HUES6 (cell line): Measurements from ENCODE around the gene CXCR6.

Experiments
- H3K27ac ChIP-seq: 2 replicates; pipeline ENCODE4 v1.7.0; 2013; ENCODE audit warnings: low read depth, mild to moderate bottlenecking, low read length, inconsistent platforms
- H3K27me3 ChIP-seq: 2 replicates; pipeline ENCODE4 v1.6.1; 2013; ENCODE audit warnings: low read length; ENCODE audit not compliant: control insufficient read depth, insufficient read depth
- H3K36me3 ChIP-seq: 2 replicates; pipeline ENCODE4 v1.6.1; 2013; ENCODE audit warnings: low read length; ENCODE audit not compliant: control insufficient read depth, insufficient read depth
- H3K4me1 ChIP-seq: 2 replicates; pipeline ENCODE4 v1.6.1; 2013; ENCODE audit warnings: low read length; ENCODE audit not compliant: control insufficient read depth, insufficient read depth
- H3K4me3 ChIP-seq: 2 replicates; pipeline ENCODE4 v1.5.1; 2013; ENCODE audit warnings: low read depth, low read length
- H3K9ac ChIP-seq: one replicate; pipeline ENCODE4 v1.6.1; 2013; ENCODE audit warnings: mild to moderate bottlenecking, low read length
- H3K9me3 ChIP-seq: 2 replicates; pipeline ENCODE4 v1.6.1; 2013; ENCODE audit warnings: low read depth, low read length; ENCODE audit not compliant: control insufficient read depth, insufficient read depth

Gene CXCR6

GRCh38 chr3:45960289-45960688 is 17.0 kb downstream of the CXCR6 start:
- peaks cover 95% of the 10 kb centered on the region for H3K36me3 ChIP-seq

GRCh38 chr3:45962033-45962432 is 18.8 kb downstream of the CXCR6 start:
- H3K27me3 ChIP-seq: no peaks in the 10 kb centered on the region
- H3K36me3 ChIP-seq: peaks cover 99% of the 10 kb centered on the region
- H3K9me3 ChIP-seq: no peaks in the 10 kb centered on the region
- H3K9ac ChIP-seq: no peak overlapping the region
- H3K27ac ChIP-seq: no peak overlapping the region
- H3K4me1 ChIP-seq: no peaks in the 10 kb centered on the region
- no peak overlapping the region for H3K4me3 ChIP-seq

More at GRCh38 chr3:45960289-45960688, 17.0 kb downstream of the CXCR6 start:
- Histone ChIP-seq H3K27me3 (no peaks in the 10 kb centered on the region), H3K9ac (no peak overlapping the region), H3K9me3 (no peaks in the 10 kb centered on the region), H3K4me3 (no peak overlapping the region), H3K27ac (no peak overlapping the region), H3K4me1 (no peaks in the 10 kb centered on the region)

- H3K27ac ChIP-seq: no peak overlapping the region
- no peaks in the 10 kb centered on the region for H3K27me3 ChIP-seq
- peaks cover 99% of the 10 kb centered on the region for H3K36me3 ChIP-seq
- H3K9me3 ChIP-seq: no peaks in the 10 kb centered on the region
- no peaks in the 10 kb centered on the region for H3K4me1 ChIP-seq
- no peak overlapping the region for H3K4me3 ChIP-seq
- no peak overlapping the region for H3K9ac ChIP-seq
These were observed 20.9 kb downstream of the CXCR6 start for GRCh38 chr3:45964139-45964538.

- H3K27me3 ChIP-seq: no peaks in the 10 kb centered on the region
- H3K27ac ChIP-seq: no peak overlapping the region
- no peaks in the 10 kb centered on the region for H3K9me3 ChIP-seq
- peaks cover 99% of the 10 kb centered on the region for H3K36me3 ChIP-seq
- no peak overlapping the region for H3K4me3 ChIP-seq
- no peaks in the 10 kb centered on the region for H3K4me1 ChIP-seq
- no peak overlapping the region for H3K9ac ChIP-seq
These were observed 22.0 kb downstream of the CXCR6 start for GRCh38 chr3:45965253-45965652.

GRCh38 chr3:45965653-45966052 is 22.4 kb downstream of the CXCR6 start:
- peaks cover 99% of the 10 kb centered on the region for H3K36me3 ChIP-seq
- H3K27me3 ChIP-seq: no peaks in the 10 kb centered on the region
- no peak overlapping the region for H3K4me3 ChIP-seq
- H3K9me3 ChIP-seq: no peaks in the 10 kb centered on the region
- H3K27ac ChIP-seq: no peak overlapping the region
- H3K9ac ChIP-seq: no peak overlapping the region
- no peaks in the 10 kb centered on the region for H3K4me1 ChIP-seq

- H3K36me3 ChIP-seq: peaks cover 96% of the 10 kb centered on the region
- H3K27ac ChIP-seq: no peak overlapping the region
- no peak overlapping the region for H3K9ac ChIP-seq
These were observed 23.1 kb downstream of the CXCR6 start for GRCh38 chr3:45966371-45966791.

GRCh38 chr3:45966950-45967640 is 23.8 kb downstream of the CXCR6 start:
- Histone ChIP-seq H3K9me3 (no peaks in the 10 kb centered on the region), H3K4me1 (no peaks in the 10 kb centered on the region), H3K27ac (no peak overlapping the region), H3K36me3 (peaks cover 90% of the 10 kb centered on the region), H3K9ac (no peak overlapping the region), H3K27me3 (no peaks in the 10 kb centered on the region), H3K4me3 (no peak overlapping the region)

More at GRCh38 chr3:45966371-45966791, 23.1 kb downstream of the CXCR6 start:
- Histone ChIP-seq H3K27me3 (no peaks in the 10 kb centered on the region), H3K9me3 (no peaks in the 10 kb centered on the region), H3K4me3 (no peak overlapping the region), H3K4me1 (no peaks in the 10 kb centered on the region)

GRCh38 chr3:45967724-45968123 is 24.5 kb downstream of the CXCR6 start:
- Histone ChIP-seq H3K4me1 (no peaks in the 10 kb centered on the region), H3K9me3 (no peaks in the 10 kb centered on the region), H3K9ac (no peak overlapping the region), H3K36me3 (peaks cover 90% of the 10 kb centered on the region), H3K4me3 (no peak overlapping the region), H3K27me3 (no peaks in the 10 kb centered on the region), H3K27ac (no peak overlapping the region)

- H3K4me1 ChIP-seq: no peaks in the 10 kb centered on the region
- no peak overlapping the region for H3K9ac ChIP-seq
- H3K27me3 ChIP-seq: no peaks in the 10 kb centered on the region
- H3K4me3 ChIP-seq: no peak overlapping the region
- H3K36me3 ChIP-seq: peaks cover 90% of the 10 kb centered on the region
- H3K9me3 ChIP-seq: no peaks in the 10 kb centered on the region
- no peak overlapping the region for H3K27ac ChIP-seq
These were observed 24.9 kb downstream of the CXCR6 start for GRCh38 chr3:45968149-45968548.

GRCh38 chr3:45968706-45969105 is 25.4 kb downstream of the CXCR6 start:
- Histone ChIP-seq H3K27ac (no peak overlapping the region), H3K9me3 (no peaks in the 10 kb centered on the region), H3K36me3 (peaks cover 89% of the 10 kb centered on the region), H3K4me3 (no peak overlapping the region), H3K4me1 (no peaks in the 10 kb centered on the region), H3K27me3 (no peaks in the 10 kb centered on the region), H3K9ac (no peak overlapping the region)

- peaks cover 89% of the 10 kb centered on the region for H3K36me3 ChIP-seq
- no peaks in the 10 kb centered on the region for H3K27me3 ChIP-seq
These were observed 25.9 kb downstream of the CXCR6 start for GRCh38 chr3:45969116-45969515.

More at GRCh38 chr3:45969116-45969515, 25.9 kb downstream of the CXCR6 start:
- no peak overlapping the region for H3K27ac ChIP-seq
- H3K9ac ChIP-seq: no peak overlapping the region
- H3K9me3 ChIP-seq: no peaks in the 10 kb centered on the region
- no peaks in the 10 kb centered on the region for H3K4me1 ChIP-seq
- H3K4me3 ChIP-seq: no peak overlapping the region
